B cell (primary cell): ENCODE data around the gene AP2B1. TPM values are rescaled to one million over a fixed set of nuclear protein-coding genes. Genes with fewer than 3 reads are reported as not detected.

ENCODE experiments used
- ATAC-seq: fragments of 200-7000 bp; cut with Tn5 transposase; one replicate; pipeline ENCODE4 v1.10.0; 2021; ENCODE audit warnings: low read depth, mild to moderate bottlenecking, moderate number of reproducible peaks, moderate library complexity
- CTCF ChIA-PET: fragments of 350-600 bp; sonication (Branson Sonifier 250); formaldehyde crosslinking; loops from one replicate; lab custom pipeline; 2021; ENCODE audit warnings: antibody characterized with exemption, inconsistent platforms; lab: Charles Lee
- POLR2A ChIA-PET: fragments of 350-600 bp; sonication (Branson Sonifier 250); formaldehyde crosslinking; loops from one replicate; lab custom pipeline; 2021; ENCODE audit warnings: antibody characterized with exemption; lab: Charles Lee
- DNase-seq: peaks from one replicate; pipeline ENCODE4 v3.0.0; 2013
- H2AFZ ChIP-seq: 2 replicates; pipeline ENCODE4 v1.6.1; 2012; ENCODE audit warnings: mild to moderate bottlenecking, low read depth, low read length; ENCODE audit not compliant: insufficient read depth, poor library complexity, severe bottlenecking
- H3K27ac ChIP-seq, 2 donors: 1 replicate in 1 of 2; 2 replicates in 1 of 2; pipeline ENCODE4 v1.5.1; 2012 to 2013; ENCODE audit warnings: low read length in 2 of 2, mild to moderate bottlenecking in 2 of 2, moderate library complexity in 1 of 2
- H3K27me3 ChIP-seq, 4 experiments: fragments of 200-600 bp in 1 of 4; sonication (generic) in 1 of 4; replicated peaks in 1 of 4; 1 replicate in 2 of 4; 2 replicates in 2 of 4; pipeline versions ENCODE4 v1.6.1 to v1.7.0; 2013 to 2016; ENCODE audit warnings: low read length in 3 of 4, mild to moderate bottlenecking in 2 of 4, mixed read lengths in 1 of 4, moderate library complexity in 1 of 4; ENCODE audit not compliant: insufficient read depth in 4 of 4, control insufficient read depth in 3 of 4; ENCODE audit errors: control extremely low read depth in 1 of 4
- H3K36me3 ChIP-seq, 2 experiments: replicated peaks in 1 of 2; 1 replicate in 1 of 2; 2 replicates in 1 of 2; pipeline versions ENCODE4 v1.6.1 to v1.7.1; 2013; ENCODE audit warnings: low read length in 1 of 2; ENCODE audit not compliant: insufficient read depth in 2 of 2, control insufficient read depth in 1 of 2; ENCODE audit errors: control extremely low read depth in 1 of 2, extremely low read depth in 1 of 2
- H3K4me1 ChIP-seq, 2 donors: fragments of 200-600 bp in 1 of 2; sonication (generic) in 1 of 2; 1 replicate in 1 of 2; 2 replicates in 1 of 2; pipeline versions ENCODE4 v1.5.1 to v1.6.1; 2013 to 2017; ENCODE audit warnings: low read length in 2 of 2; ENCODE audit not compliant: control insufficient read depth in 2 of 2, insufficient read depth in 2 of 2
- H3K4me2 ChIP-seq: replicated peaks from 2 replicates; pipeline ENCODE3; 2012; ENCODE audit warnings: mild to moderate bottlenecking, low read depth, low read length; ENCODE audit not compliant: poor library complexity, severe bottlenecking
- H3K4me3 ChIP-seq, 5 experiments: fragments of 200-600 bp in 1 of 5; sonication (generic) in 1 of 5; 1 replicate in 3 of 5; 2 replicates in 2 of 5; pipeline versions ENCODE4 v1.5.1 to v1.7.0; 2011 to 2016; ENCODE audit warnings: low read length in 4 of 5, mild to moderate bottlenecking in 4 of 5, low read depth in 2 of 5, control low read depth in 1 of 5, moderate library complexity in 1 of 5; ENCODE audit not compliant: insufficient read depth in 1 of 5; ENCODE audit errors: control extremely low read depth in 1 of 5, extremely low read depth in 1 of 5
- H3K79me2 ChIP-seq: fragments of 200-600 bp; sonication (generic); one replicate; pipeline ENCODE4 v1.6.0; 2016; ENCODE audit warnings: low read length; ENCODE audit not compliant: control insufficient read depth, insufficient read depth
- H3K9ac ChIP-seq: fragments of 200-600 bp; sonication (generic); 2 replicates; pipeline ENCODE4 v1.6.1; 2017; ENCODE audit warnings: mild to moderate bottlenecking, low read length, moderate library complexity
- H3K9me3 ChIP-seq, 3 donors: one replicate each; pipeline versions ENCODE4 v1.6.1 to v1.7.1; 2013; ENCODE audit warnings: low read length in 2 of 3; ENCODE audit not compliant: control insufficient read depth in 2 of 3, insufficient read depth in 1 of 3; ENCODE audit errors: control extremely low read depth in 1 of 3
- H4K20me1 ChIP-seq: 2 replicates; pipeline ENCODE4 v1.6.0; 2012; ENCODE audit warnings: mild to moderate bottlenecking, low read length; ENCODE audit not compliant: insufficient read depth, control insufficient read depth, poor library complexity, severe bottlenecking
- H3K27ac Mint-ChIP-seq: one replicate; pipeline ENCODE4 v1.8.0; 2021; ENCODE audit warnings: mixed read lengths
- H3K27me3 Mint-ChIP-seq: one replicate; pipeline ENCODE4 v1.8.0; 2021; ENCODE audit warnings: mixed read lengths
- H3K4me1 Mint-ChIP-seq: one replicate; pipeline ENCODE4 v1.8.0; 2021; ENCODE audit warnings: mixed read lengths
- H3K4me3 Mint-ChIP-seq: one replicate; pipeline ENCODE4 v1.8.0; 2021; ENCODE audit warnings: mixed read lengths
- H3K9me3 Mint-ChIP-seq: one replicate; pipeline ENCODE4 v1.8.0; 2022; ENCODE audit warnings: mixed read lengths; ENCODE audit not compliant: insufficient read depth
- EZH2 ChIP-seq: IDR thresholded peaks from 2 replicates; pipeline ENCODE4 v1.6.1; 2012; ENCODE audit warnings: borderline replicate concordance, low read depth, mild to moderate bottlenecking, moderate library complexity, low read length; ENCODE audit not compliant: insufficient read depth, poor library complexity, severe bottlenecking
- WGBS: methylation state at CpG from one replicate; pipeline ENCODE4 v1.1.5; 2013; ENCODE audit warnings: missing lambda C conversion rate; ENCODE audit not compliant: insufficient coverage; 5-methylcytosine and 5-hydroxymethylcytosine counted together
- intact Hi-C: fragments of 100-400 bp; cut with micrococcal nuclease; formaldehyde crosslinking; loops from one replicate; pipeline ENCODE4 v1.10.0; 2022
- polyA plus RNA-seq: library from polyadenylated mRNA; depleted of rRNA; stranded (reverse); fragments of >200 nt; gene quantifications from 2 replicates; pipeline ENCODE4 v1.2.3, GENCODE V29; 2012
- total RNA-seq, 2 donors: library from RNA; stranded (reverse); fragments of 120-200 nt in 1 of 2; gene quantifications; 1 replicate in 1 of 2; 2 replicates in 1 of 2; pipeline versions ENCODE4 v1.2.3 to v1.2.4, GENCODE V29; 2013 to 2022
- TF ChIP-seq, protein P1 (sequence below): fragments of 200-600 bp; IDR thresholded peaks from one replicate; pipeline ENCODE4 v1.8.0; 2022; ENCODE audit warnings: antibody characterized with exemption, mild to moderate bottlenecking

Gene AP2B1
- total and polyA plus RNA-seq, 2 donors (not counting 1 experiment from before 2014, with no cell fraction given), result 33.1 to 123 TPM

GRCh38 chr17:35660902-35661301 lies 73.8 kb downstream of the AP2B1 start:
- Histone ChIP-seq H3K27ac (no peak overlapping the region), H3K36me3 (peaks cover 5 to 45% of the 10 kb centered on the region in 2 experiments), H3K79me2 (no peaks in the 10 kb centered on the region), H2AFZ (no peak overlapping the region), H3K4me2 (no peak overlapping the region), H3K9ac (no peak overlapping the region), H4K20me1 (peaks cover 4% of the 10 kb centered on the region), H3K4me1 (no peaks in the 10 kb centered on the region), H3K9me3 (no peaks in the 10 kb centered on the region), H3K27me3 (no peaks in the 10 kb centered on the region), H3K4me3 (no peak overlapping the region)
- intact Hi-C loops, result no loop called here
- H3K9me3 Mint-ChIP-seq, result no peaks in the 10 kb centered on the region
- ChIA-PET CTCF (no interaction called here), POLR2A (no interaction called here)
- WGBS, result no CpG with 5 or more reads among the region's 1 CpG
- no peak for DNase-seq
- no peak for ATAC-seq
- H3K4me3 Mint-ChIP-seq, result no peak overlapping the region
- TF ChIP-seq, protein P1, sequence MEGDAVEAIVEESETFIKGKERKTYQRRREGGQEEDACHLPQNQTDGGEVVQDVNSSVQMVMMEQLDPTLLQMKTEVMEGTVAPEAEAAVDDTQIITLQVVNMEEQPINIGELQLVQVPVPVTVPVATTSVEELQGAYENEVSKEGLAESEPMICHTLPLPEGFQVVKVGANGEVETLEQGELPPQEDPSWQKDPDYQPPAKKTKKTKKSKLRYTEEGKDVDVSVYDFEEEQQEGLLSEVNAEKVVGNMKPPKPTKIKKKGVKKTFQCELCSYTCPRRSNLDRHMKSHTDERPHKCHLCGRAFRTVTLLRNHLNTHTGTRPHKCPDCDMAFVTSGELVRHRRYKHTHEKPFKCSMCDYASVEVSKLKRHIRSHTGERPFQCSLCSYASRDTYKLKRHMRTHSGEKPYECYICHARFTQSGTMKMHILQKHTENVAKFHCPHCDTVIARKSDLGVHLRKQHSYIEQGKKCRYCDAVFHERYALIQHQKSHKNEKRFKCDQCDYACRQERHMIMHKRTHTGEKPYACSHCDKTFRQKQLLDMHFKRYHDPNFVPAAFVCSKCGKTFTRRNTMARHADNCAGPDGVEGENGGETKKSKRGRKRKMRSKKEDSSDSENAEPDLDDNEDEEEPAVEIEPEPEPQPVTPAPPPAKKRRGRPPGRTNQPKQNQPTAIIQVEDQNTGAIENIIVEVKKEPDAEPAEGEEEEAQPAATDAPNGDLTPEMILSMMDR, result no peak
- no peak for TF ChIP-seq EZH2
- H3K27me3 Mint-ChIP-seq, result no peaks in the 10 kb centered on the region
- no peak overlapping the region for H3K27ac Mint-ChIP-seq
- no peaks in the 10 kb centered on the region for H3K4me1 Mint-ChIP-seq

DNA sequence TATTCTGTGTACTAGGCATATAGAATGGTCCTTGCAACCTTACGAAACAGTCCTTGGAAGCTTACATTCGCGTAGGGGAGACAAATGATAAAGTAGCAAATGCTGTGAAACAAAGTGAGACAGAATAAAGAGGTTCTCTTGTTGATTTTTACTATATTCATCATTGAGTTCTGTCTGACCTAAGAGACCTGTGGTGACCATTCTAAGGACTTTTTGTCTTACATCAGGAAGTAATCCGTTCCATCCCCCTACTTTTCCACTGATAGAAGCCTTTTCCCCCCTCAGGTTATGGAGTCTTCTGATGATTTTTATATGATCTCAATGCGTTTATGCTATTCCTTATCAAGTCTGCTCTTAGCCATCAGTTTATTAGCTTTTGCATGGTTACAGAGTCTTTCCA lies 77.6 kb downstream of the AP2B1 start:
- Mint-ChIP-seq H3K9me3 (no peaks in the 10 kb centered on the region), H3K4me1 (no peaks in the 10 kb centered on the region), H3K4me3 (no peak overlapping the region), H3K27me3 (no peaks in the 10 kb centered on the region), H3K27ac (no peak overlapping the region)
- TF ChIP-seq EZH2, result no peak
- TF ChIP-seq, protein P1, result no peak
- ChIA-PET CTCF (interaction anchor here (0.5 to 1.0 kb wide), 3 partner anchors 83 to 341 kb away, joined by 3 to 4 read pairs (median 4); no protein-coding TSS in a partner anchor), POLR2A (no interaction called here)
- Histone ChIP-seq H3K36me3 (peaks cover 9 to 23% of the 10 kb centered on the region in 2 experiments), H3K27ac (no peak overlapping the region), H2AFZ (no peak overlapping the region), H3K4me2 (no peak overlapping the region), H3K4me3 (no peak overlapping the region), H3K27me3 (no peaks in the 10 kb centered on the region), H3K79me2 (no peaks in the 10 kb centered on the region), H3K4me1 (no peaks in the 10 kb centered on the region), H3K9ac (no peak overlapping the region), H3K9me3 (no peaks in the 10 kb centered on the region), H4K20me1 (no peaks in the 10 kb centered on the region)
- intact Hi-C loops, result no loop called here
- WGBS, result no CpG with 5 or more reads among the region's 5 CpGs
- DNase-seq (no peak), ATAC-seq (no peak)
